NCI-H510A treated with DMSO at 0.1 percent for 48 hours (cell line): ENCODE data around the gene ZNF615.
"Not testable (repeated sequence)": the region's sequence is repeated elsewhere in the genome, so short reads cannot be mapped to it uniquely, and the experiment has no call there.

Experiments
- DNase-seq: peaks from one replicate; lab custom pipeline; 2025; lab: John Stamatoyannopoulos, UW

Gene ZNF615

GRCh38 chr19:51980116-51980736 lies 27.8 kb downstream of the ZNF615 start:
- DNase-seq: no peak

- no peak for DNase-seq
These were observed 29.1 kb downstream of the ZNF615 start for GRCh38 chr19:51978882-51979281.

GRCh38 chr19:51977346-51977745 lies 30.7 kb downstream of the ZNF615 start:
- DNase-seq: no peak

GRCh38 chr19:51976852-51977251 lies 31.2 kb downstream of the ZNF615 start:
- no peak for DNase-seq

- DNase-seq: not testable (repeated sequence)
These were observed 32.2 kb downstream of the ZNF615 start for GRCh38 chr19:51975787-51976186.

GRCh38 chr19:51971624-51972023 lies 36.4 kb downstream of the ZNF615 start:
- no peak for DNase-seq

- DNase-seq: no peak
These were observed 37.3 kb downstream of the ZNF615 start for GRCh38 chr19:51970718-51971117.

- DNase-seq: no peak
These were observed 42.4 kb downstream of the ZNF615 start for GRCh38 chr19:51965583-51965982.

GRCh38 chr19:51960621-51961233 lies 47.3 kb downstream of the ZNF615 start:
- not testable (repeated sequence) for DNase-seq

- DNase-seq: no peak
These were observed 48.2 kb downstream of the ZNF615 start for GRCh38 chr19:51959791-51960190.

GRCh38 chr19:51957846-51958245 lies 50.2 kb downstream of the ZNF615 start:
- DNase-seq: not testable (repeated sequence)

- no peak for DNase-seq
These were observed 59.0 kb downstream of the ZNF615 start for GRCh38 chr19:51948975-51949374.

GRCh38 chr19:51946602-51947001 lies 61.4 kb downstream of the ZNF615 start:
- DNase-seq: no peak

- DNase-seq: no peak
These were observed 63.0 kb downstream of the ZNF615 start for GRCh38 chr19:51944798-51945552.
